H1 (cell line): ENCODE measurements around the gene MAD2L1BP. TPM values are rescaled to one million over a fixed set of nuclear protein-coding genes. Genes with fewer than 3 reads are reported as not detected.

Source experiments
- CTCF ChIA-PET: fragments of 300-600 bp; sonication (Branson Sonifier 250); formaldehyde crosslinking; loops from one replicate; lab custom pipeline; 2021; ENCODE audit not compliant: partially characterized antibody; lab: Charles Lee
- POLR2A ChIA-PET: fragments of 300-600 bp; sonication (Branson Sonifier 250); formaldehyde crosslinking; loops from one replicate; lab custom pipeline; 2021; ENCODE audit warnings: inconsistent platforms; ENCODE audit not compliant: partially characterized antibody; lab: Charles Lee
- DNase-seq, 2 experiments: peaks; one replicate each; pipeline versions ENCODE4 v3.0.0 to v3.0.0-alpha.2; 2010 to 2022; ENCODE audit warnings: low spot score in 2 of 2, low read depth in 1 of 2, mixed read lengths in 1 of 2
- FAIRE-seq: peaks from 2 replicates; lab custom pipeline; 2011; peaks lifted over from hg19 to GRCh38; lab: Jason Lieb, UNC
- H2AFZ ChIP-seq: 2 replicates; pipeline ENCODE4 v1.8.1; 2012; ENCODE audit warnings: low read length, inconsistent platforms
- H2AK5ac ChIP-seq: 2 replicates; pipeline ENCODE4 v1.6.1; 2013; ENCODE audit warnings: low read depth, low read length
- H2BK120ac ChIP-seq: replicated peaks from 2 replicates; pipeline ENCODE3; 2013; ENCODE audit warnings: low read depth, low read length, inconsistent platforms
- H2BK12ac ChIP-seq: 2 replicates; pipeline ENCODE4 v1.6.1; 2013; ENCODE audit warnings: low read depth, low read length
- H2BK15ac ChIP-seq: 2 replicates; pipeline ENCODE4 v1.6.1; 2013; ENCODE audit warnings: low read length
- H2BK20ac ChIP-seq: 2 replicates; pipeline ENCODE4 v1.6.1; 2013; ENCODE audit warnings: low read length
- H2BK5ac ChIP-seq: 2 replicates; pipeline ENCODE4 v1.6.1; 2013; ENCODE audit warnings: low read depth, low read length
- H3K14ac ChIP-seq: 2 replicates; pipeline ENCODE4 v1.6.1; 2013; ENCODE audit warnings: inconsistent platforms; ENCODE audit not compliant: insufficient read length
- H3K18ac ChIP-seq: 2 replicates; pipeline ENCODE4 v1.6.1; 2013; ENCODE audit warnings: low read length; ENCODE audit errors: extremely low read depth
- H3K23ac ChIP-seq: 2 replicates; pipeline ENCODE4 v1.6.1; 2013; ENCODE audit warnings: inconsistent platforms; ENCODE audit not compliant: insufficient read length
- H3K23me2 ChIP-seq: 2 replicates; pipeline ENCODE4 v1.6.1; 2013; ENCODE audit warnings: low read depth, low read length
- H3K27ac ChIP-seq: 2 replicates; pipeline ENCODE4 v1.6.1; 2011; ENCODE audit warnings: low read depth, low read length, inconsistent platforms
- H3K27me3 ChIP-seq, 4 experiments: replicated peaks in 1 of 4; 1 replicate in 1 of 4; 2 replicates in 3 of 4; pipeline versions ENCODE4 v1.6.1 to v1.8.1; 2011 to 2013; ENCODE audit warnings: low read length in 3 of 4, mild to moderate bottlenecking in 3 of 4, inconsistent platforms in 2 of 4, mixed read lengths in 2 of 4, moderate library complexity in 1 of 4; ENCODE audit not compliant: control insufficient read depth in 3 of 4, insufficient read depth in 3 of 4; ENCODE audit errors: extremely low read depth in 1 of 4
- H3K36me3 ChIP-seq, 4 experiments: 2 replicates each; pipeline versions ENCODE4 v1.6.1 to v1.8.1; 2011 to 2013; ENCODE audit warnings: mild to moderate bottlenecking in 4 of 4, low read length in 3 of 4, moderate library complexity in 2 of 4, control low read depth in 1 of 4, inconsistent platforms in 1 of 4; ENCODE audit not compliant: insufficient read depth in 4 of 4, control insufficient read depth in 2 of 4
- H3K4ac ChIP-seq: replicated peaks from 2 replicates; pipeline ENCODE3; 2013; ENCODE audit warnings: low read length, low read depth, mixed read lengths, inconsistent platforms; ENCODE audit not compliant: insufficient read length
- H3K4me1 ChIP-seq, 4 experiments: replicated peaks in 1 of 4; 1 replicate in 1 of 4; 2 replicates in 3 of 4; pipeline versions ENCODE4 v1.6.1 to v1.8.1; 2011 to 2013; ENCODE audit warnings: low read length in 3 of 4, inconsistent platforms in 2 of 4, mixed read lengths in 1 of 4; ENCODE audit not compliant: insufficient read depth in 4 of 4, control insufficient read depth in 3 of 4
- H3K4me2 ChIP-seq, 2 experiments: 2 replicates each; pipeline versions ENCODE4 v1.6.1 to v1.8.1; 2011 to 2013; ENCODE audit warnings: low read depth in 2 of 2, low read length in 2 of 2, control low read depth in 1 of 2, inconsistent platforms in 1 of 2, mild to moderate bottlenecking in 1 of 2; ENCODE audit not compliant: insufficient read depth in 1 of 2
- H3K4me3 ChIP-seq, 4 experiments: fragments of 200-600, 300-600 bp in 1 of 4; sonication (generic), shearing (Covaris generic), sonication (Bioruptor Twin) in 1 of 4; 2 replicates each; pipeline versions ENCODE4 v1.5.1 to v1.8.1; 2011 to 2016; ENCODE audit warnings: low read length in 4 of 4, low read depth in 3 of 4, control low read depth in 2 of 4, inconsistent platforms in 2 of 4, mild to moderate bottlenecking in 2 of 4, mixed read lengths in 1 of 4, moderate library complexity in 1 of 4; ENCODE audit not compliant: insufficient read depth in 2 of 4; ENCODE audit errors: extremely low read depth in 1 of 4
- H3K56ac ChIP-seq: replicated peaks from 2 replicates; pipeline ENCODE3; 2013; ENCODE audit warnings: low read depth, mild to moderate bottlenecking, mixed read lengths, low read length, inconsistent platforms; ENCODE audit not compliant: insufficient read length
- H3K79me1 ChIP-seq: 2 replicates; pipeline ENCODE4 v1.6.1; 2013; ENCODE audit warnings: low read depth, low read length, control low read depth
- H3K79me2 ChIP-seq, 2 experiments: 2 replicates each; pipeline versions ENCODE4 v1.6.1 to v1.8.1; 2012 to 2013; ENCODE audit warnings: low read length in 2 of 2, mild to moderate bottlenecking in 2 of 2, inconsistent platforms in 1 of 2; ENCODE audit not compliant: insufficient read depth in 2 of 2, control insufficient read depth in 1 of 2
- H3K9ac ChIP-seq, 4 experiments: replicated peaks in 1 of 4; 1 replicate in 1 of 4; 2 replicates in 3 of 4; pipeline versions ENCODE4 v1.6.1 to v1.8.1; 2011 to 2013; ENCODE audit warnings: low read depth in 3 of 4, low read length in 3 of 4, control low read depth in 2 of 4, mild to moderate bottlenecking in 2 of 4, moderate library complexity in 2 of 4, inconsistent platforms in 1 of 4; ENCODE audit errors: extremely low read depth in 1 of 4
- H3K9me3 ChIP-seq, 2 experiments: 2 replicates each; pipeline versions ENCODE4 v1.6.1 to v1.8.1; 2012 to 2013; ENCODE audit warnings: mild to moderate bottlenecking in 2 of 2, moderate library complexity in 2 of 2, control low read depth in 1 of 2, inconsistent platforms in 1 of 2, low read depth in 1 of 2, low read length in 1 of 2, mixed read lengths in 1 of 2; ENCODE audit not compliant: insufficient read depth in 2 of 2
- H4K20me1 ChIP-seq, 2 experiments: replicated peaks in 1 of 2; 2 replicates each; pipeline versions ENCODE3 to v1.8.1; 2011 to 2013; ENCODE audit warnings: inconsistent platforms in 2 of 2, low read length in 2 of 2, mild to moderate bottlenecking in 1 of 2; ENCODE audit not compliant: insufficient read depth in 2 of 2, control insufficient read depth in 1 of 2
- H4K5ac ChIP-seq: 2 replicates; pipeline ENCODE4 v1.6.1; 2013; ENCODE audit warnings: low read length, low read depth, mixed read lengths, inconsistent platforms; ENCODE audit not compliant: insufficient read length
- H4K8ac ChIP-seq: 2 replicates; pipeline ENCODE4 v1.8.0; 2013; ENCODE audit warnings: mild to moderate bottlenecking, moderate library complexity, low read length, inconsistent platforms; ENCODE audit not compliant: insufficient read depth; ENCODE audit errors: extremely low read depth
- H4K91ac ChIP-seq: replicated peaks from 2 replicates; pipeline ENCODE3; 2013; ENCODE audit warnings: low read length, mixed read lengths, inconsistent platforms; ENCODE audit not compliant: insufficient read length
- CHD2 ChIP-seq: IDR thresholded peaks from 2 replicates; pipeline ENCODE4 v1.6.1; 2012; ENCODE audit warnings: low read length, improper control_type of control experiment
- FOSL1 ChIP-seq: IDR thresholded peaks from 2 replicates; pipeline ENCODE4 v1.6.1; 2011; ENCODE audit warnings: mild to moderate bottlenecking, low read depth, low read length, moderate library complexity; ENCODE audit not compliant: insufficient read depth
- HDAC6 ChIP-seq: IDR thresholded peaks from one replicate; pipeline ENCODE4 v1.7.1; 2012; ENCODE audit warnings: low read depth, mild to moderate bottlenecking, inconsistent platforms, low read length, moderate library complexity
- KDM1A ChIP-seq: fragments of 200-600, 300-600 bp; sonication (generic); IDR thresholded peaks from 2 replicates; pipeline ENCODE4 v1.7.1; 2016; ENCODE audit warnings: mild to moderate bottlenecking, low read length, borderline replicate concordance
- KDM5A ChIP-seq: fragments of 200-600 bp; IDR thresholded peaks from 2 replicates; pipeline ENCODE4 v1.7.1; 2012; ENCODE audit warnings: mild to moderate bottlenecking, low read length, inconsistent platforms, mixed read lengths
- RFX5 ChIP-seq: IDR thresholded peaks from 2 replicates; pipeline ENCODE4 v1.6.1; 2011; ENCODE audit warnings: low read depth, low read length, improper control_type of control experiment, borderline replicate concordance
- SUZ12 ChIP-seq: fragments of 200-600 bp; sonication (generic); IDR thresholded peaks from 2 replicates; pipeline ENCODE4 v1.6.1; 2012; ENCODE audit warnings: mild to moderate bottlenecking, inconsistent platforms, low read length, moderate library complexity, mixed read lengths
- TBP ChIP-seq: IDR thresholded peaks from 2 replicates; pipeline ENCODE4 v1.6.1; 2011; ENCODE audit warnings: low read depth, low read length, improper control_type of control experiment
- WGBS, 2 experiments: shearing (Covaris generic) in 1 of 2; methylation state at CpG; one replicate each; pipeline versions ENCODE4 v1.1.6 to v1.1.7; 2013 to 2015; ENCODE audit warnings: low lambda C conversion rate in 2 of 2, mixed read lengths in 2 of 2, inconsistent platforms in 1 of 2, low coverage in 1 of 2, missing lambda C conversion rate in 1 of 2; ENCODE audit not compliant: insufficient replicate concordance in 2 of 2, insufficient coverage in 1 of 2, insufficient read length in 1 of 2; ENCODE audit errors: extremely low coverage in 1 of 2, missing lambda C conversion rate in 1 of 2; 5-methylcytosine and 5-hydroxymethylcytosine counted together
- polyA plus RNA-seq, 7 experiments: library from polyadenylated mRNA; depleted of rRNA in 3 of 7; stranded (reverse) in 5 of 7; unstranded in 2 of 7; fragments of >200 nt in 5 of 7; fragments of 200-250 nt in 2 of 7; gene quantifications; 1 replicate in 5 of 7; 2 replicates in 1 of 7; 4 replicates in 1 of 7; pipeline versions ENCODE4 v1.2.1 to v1.2.3, GENCODE V29; 2011 to 2013; ENCODE audit warnings: missing spikeins in 2 of 7, mixed read lengths in 2 of 7
- total RNA-seq: library from RNA; stranded (reverse); fragmentation: NEBNext Ultra II Directional; extraction: Animal tissue kit (Norgen Biotek cat#: 25700); gene quantifications from 2 replicates; pipeline ENCODE4 v1.2.1, GENCODE V29; 2021
- TF ChIP-seq, protein P1 (sequence below), 3 experiments: IDR thresholded peaks; 1 replicate in 2 of 3; 2 replicates in 1 of 3; pipeline versions ENCODE4 v1.5.1 to v1.6.1; 2011; ENCODE audit warnings: low read length in 3 of 3, mild to moderate bottlenecking in 3 of 3, inconsistent platforms in 2 of 3, low read depth in 1 of 3, moderate library complexity in 1 of 3; ENCODE audit not compliant: insufficient read depth in 1 of 3; ENCODE audit errors: control extremely low read depth in 1 of 3

MAD2L1BP gene
- total and polyA plus RNA-seq, 2 of the 8 experiments (the other 6 are each of a cell fraction or from before 2014, with no cell fraction given), result 35.5 to 70.0 TPM

DNA sequence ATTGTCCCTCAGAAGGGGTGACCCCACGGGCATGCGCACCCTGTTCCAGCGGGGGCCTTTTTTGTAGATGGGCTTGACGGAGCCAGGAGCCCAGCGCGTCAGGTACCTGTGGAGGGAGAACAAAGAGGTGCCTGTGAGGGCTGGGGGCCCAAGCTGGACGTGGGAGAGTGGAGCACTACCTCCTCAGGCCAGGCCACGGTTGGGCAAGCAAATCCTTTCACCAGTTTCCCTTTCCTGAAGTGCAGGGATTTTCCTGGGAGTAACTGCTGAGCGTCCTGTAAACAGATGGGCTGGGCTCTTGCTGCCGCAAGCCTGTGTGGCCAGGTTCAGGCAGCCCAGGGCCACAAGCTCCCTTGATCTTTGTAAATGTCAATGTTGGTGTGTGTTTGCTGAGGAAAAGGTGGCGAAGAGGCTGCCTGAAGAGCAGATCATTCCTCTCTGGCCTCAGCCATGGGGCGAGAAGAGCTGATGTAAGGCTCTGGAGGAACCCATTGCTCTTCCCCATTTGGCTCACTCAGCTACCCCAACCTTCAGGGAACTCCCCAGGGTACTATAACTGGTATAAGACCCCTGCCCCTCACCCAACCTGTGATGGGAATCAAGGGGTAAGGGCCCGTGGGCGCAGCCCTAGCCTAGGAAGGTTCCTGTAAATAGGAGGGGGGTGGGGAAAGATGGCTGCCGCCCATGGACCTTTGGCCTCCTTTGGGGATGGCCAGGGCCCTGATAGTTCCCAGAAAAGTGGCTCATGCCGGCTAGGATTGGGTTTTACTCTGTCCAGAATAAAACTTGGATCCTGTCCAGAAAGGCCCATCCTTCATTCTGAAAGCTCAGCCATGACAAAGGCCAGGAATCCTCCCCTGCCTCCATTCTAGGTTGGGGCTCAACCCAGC is 36.4 kb downstream of the MAD2L1BP start:
- no peak overlapping the region for H3K9ac ChIP-seq
- no peak overlapping the region for H4K8ac ChIP-seq
- no peak overlapping the region for H3K23ac ChIP-seq
- no peaks in the 10 kb centered on the region for H3K79me2 ChIP-seq
- no peak overlapping the region for H2BK12ac ChIP-seq
- peaks cover 5 to 25% (median 22%) of the 10 kb centered on the region in 4 experiments for H3K4me1 ChIP-seq
- H3K4me3 ChIP-seq, result no peak overlapping the region
- H3K27ac ChIP-seq, result no peak overlapping the region
- no peak overlapping the region for H3K4ac ChIP-seq
- no peak overlapping the region for H4K5ac ChIP-seq
- no peak overlapping the region for H3K56ac ChIP-seq
- no peak overlapping the region for H2AFZ ChIP-seq
- no peak overlapping the region for H2BK20ac ChIP-seq
- no peak for FAIRE-seq
- H3K14ac ChIP-seq, result no peak overlapping the region
- peaks cover 25 to 51% (median 29%) of the 10 kb centered on the region in 4 experiments; a peak in 7 of 8 replicates for H3K36me3 ChIP-seq
- H3K9me3 ChIP-seq, result no peaks in the 10 kb centered on the region
- no peak overlapping the region for H2BK5ac ChIP-seq
- no peak overlapping the region for H3K4me2 ChIP-seq
- WGBS, 2 experiments, result 96% methylated on average over 16 of the region's 16 CpGs; no CpG with 5 or more reads in 1 of the 2 experiments
- H4K91ac ChIP-seq, result no peak overlapping the region
- peaks cover 0 to 4% of the 10 kb centered on the region in 2 experiments for H4K20me1 ChIP-seq
- ChIA-PET CTCF (interaction anchor here (0.9 to 12.6 kb wide), 11 partner anchors 13 to 407 kb away, joined by 3 to 146 read pairs (median 5); partner anchors contain the start of gene VEGFA), POLR2A (interaction anchor here (1.0 to 10.0 kb wide), 6 partner anchors 8 to 101 kb away, joined by 3 to 85 read pairs (median 5); partner anchors contain the start of genes GTPBP2 and MRPS18A)
- H3K79me1 ChIP-seq, result no peaks in the 10 kb centered on the region
- H3K18ac ChIP-seq, result no peak overlapping the region
- no peak for DNase-seq
- H2BK15ac ChIP-seq, result no peak overlapping the region
- peaks cover 3% of the 10 kb centered on the region; the same call in 1 of the 2 replicates for H3K23me2 ChIP-seq
- H2AK5ac ChIP-seq, result no peak overlapping the region
- H2BK120ac ChIP-seq, result no peak overlapping the region
- H3K27me3 ChIP-seq, result no peaks in the 10 kb centered on the region
- TF ChIP-seq KDM5A (no peak), HDAC6 (no peak), KDM1A (no peak), FOSL1 (no peak), TBP (no peak), RFX5 (no peak), SUZ12 (no peak), CHD2 (no peak)
- TF ChIP-seq, protein P1, sequence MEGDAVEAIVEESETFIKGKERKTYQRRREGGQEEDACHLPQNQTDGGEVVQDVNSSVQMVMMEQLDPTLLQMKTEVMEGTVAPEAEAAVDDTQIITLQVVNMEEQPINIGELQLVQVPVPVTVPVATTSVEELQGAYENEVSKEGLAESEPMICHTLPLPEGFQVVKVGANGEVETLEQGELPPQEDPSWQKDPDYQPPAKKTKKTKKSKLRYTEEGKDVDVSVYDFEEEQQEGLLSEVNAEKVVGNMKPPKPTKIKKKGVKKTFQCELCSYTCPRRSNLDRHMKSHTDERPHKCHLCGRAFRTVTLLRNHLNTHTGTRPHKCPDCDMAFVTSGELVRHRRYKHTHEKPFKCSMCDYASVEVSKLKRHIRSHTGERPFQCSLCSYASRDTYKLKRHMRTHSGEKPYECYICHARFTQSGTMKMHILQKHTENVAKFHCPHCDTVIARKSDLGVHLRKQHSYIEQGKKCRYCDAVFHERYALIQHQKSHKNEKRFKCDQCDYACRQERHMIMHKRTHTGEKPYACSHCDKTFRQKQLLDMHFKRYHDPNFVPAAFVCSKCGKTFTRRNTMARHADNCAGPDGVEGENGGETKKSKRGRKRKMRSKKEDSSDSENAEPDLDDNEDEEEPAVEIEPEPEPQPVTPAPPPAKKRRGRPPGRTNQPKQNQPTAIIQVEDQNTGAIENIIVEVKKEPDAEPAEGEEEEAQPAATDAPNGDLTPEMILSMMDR (IDR thresholded peaks at IDR 0.05; ENCODE audit: control extremely low read depth in 1 of 3, insufficient read depth in 1 of 3, low read depth in 1 of 3, low read length in 3 of 3), result no peak
